ENCODE measurements around the gene C14orf119. TPM values are rescaled to one million over a fixed set of nuclear protein-coding genes. Genes with fewer than 3 reads are reported as not detected.

Gene C14orf119
- total RNA-seq, 1 experiment from 2014 or later = 39.6 TPM

DNA sequence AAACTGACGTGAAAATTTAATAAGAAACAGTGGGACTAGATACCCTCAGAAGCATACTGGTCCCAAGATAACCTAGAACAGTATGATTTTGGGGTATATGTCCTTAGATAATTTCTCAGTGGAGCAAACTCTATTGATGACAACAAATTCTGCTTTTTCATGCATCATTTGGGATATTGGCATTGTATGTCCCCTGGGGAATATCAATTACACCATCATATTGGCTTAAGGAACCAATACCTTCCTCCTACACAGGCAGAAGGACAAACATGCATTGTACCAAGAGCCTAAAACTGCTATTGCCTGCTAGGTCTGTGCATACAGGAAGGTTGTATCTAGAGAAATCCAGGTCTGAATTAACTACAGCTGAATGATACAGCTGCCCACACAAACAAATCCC, 20.4 kb upstream of the C14orf119 start:
- Mint-ChIP-seq H3K4me3 (ENCODE audit: unreplicated experiment) (no peak overlapping the region), H3K27me3 (ENCODE audit: insufficient read depth, unreplicated experiment) (no peaks in the 10 kb centered on the region), H3K27ac (ENCODE audit: low read depth, unreplicated experiment) (no peak overlapping the region), H3K4me1 (ENCODE audit: insufficient read depth, unreplicated experiment) (peaks cover 34% of the 10 kb centered on the region), H3K36me3 (ENCODE audit: insufficient read depth, unreplicated experiment) (peaks cover 90% of the 10 kb centered on the region), H3K9me3 (ENCODE audit: unreplicated experiment) (no peaks in the 10 kb centered on the region)
- ChIA-PET CTCF (interaction anchor here (0.6 to 7.7 kb wide), 8 partner anchors 14 to 305 kb away, joined by 3 to 105 read pairs (median 4); partner anchors contain the start of genes ACIN1 and C14orf119), POLR2A (interaction anchor here (0.6 to 1.2 kb wide), 3 partner anchors 13 to 189 kb away, joined by 4 to 5 read pairs (median 4); partner anchors contain the start of genes ACIN1 and C14orf119)
- no peak for DNase-seq (ENCODE audit: unreplicated experiment)
- intact Hi-C loops (cut with micrococcal nuclease) = loop anchor here (5.0 kb wide), 1 partner anchor 112 kb away; no protein-coding TSS in a partner anchor
- TF ChIP-seq, protein P1, sequence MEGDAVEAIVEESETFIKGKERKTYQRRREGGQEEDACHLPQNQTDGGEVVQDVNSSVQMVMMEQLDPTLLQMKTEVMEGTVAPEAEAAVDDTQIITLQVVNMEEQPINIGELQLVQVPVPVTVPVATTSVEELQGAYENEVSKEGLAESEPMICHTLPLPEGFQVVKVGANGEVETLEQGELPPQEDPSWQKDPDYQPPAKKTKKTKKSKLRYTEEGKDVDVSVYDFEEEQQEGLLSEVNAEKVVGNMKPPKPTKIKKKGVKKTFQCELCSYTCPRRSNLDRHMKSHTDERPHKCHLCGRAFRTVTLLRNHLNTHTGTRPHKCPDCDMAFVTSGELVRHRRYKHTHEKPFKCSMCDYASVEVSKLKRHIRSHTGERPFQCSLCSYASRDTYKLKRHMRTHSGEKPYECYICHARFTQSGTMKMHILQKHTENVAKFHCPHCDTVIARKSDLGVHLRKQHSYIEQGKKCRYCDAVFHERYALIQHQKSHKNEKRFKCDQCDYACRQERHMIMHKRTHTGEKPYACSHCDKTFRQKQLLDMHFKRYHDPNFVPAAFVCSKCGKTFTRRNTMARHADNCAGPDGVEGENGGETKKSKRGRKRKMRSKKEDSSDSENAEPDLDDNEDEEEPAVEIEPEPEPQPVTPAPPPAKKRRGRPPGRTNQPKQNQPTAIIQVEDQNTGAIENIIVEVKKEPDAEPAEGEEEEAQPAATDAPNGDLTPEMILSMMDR (IDR thresholded peaks at IDR 0.05; ENCODE audit: unreplicated experiment) = no peak
- no TSS peak for BruUV-seq (replicated peaks)

DNA sequence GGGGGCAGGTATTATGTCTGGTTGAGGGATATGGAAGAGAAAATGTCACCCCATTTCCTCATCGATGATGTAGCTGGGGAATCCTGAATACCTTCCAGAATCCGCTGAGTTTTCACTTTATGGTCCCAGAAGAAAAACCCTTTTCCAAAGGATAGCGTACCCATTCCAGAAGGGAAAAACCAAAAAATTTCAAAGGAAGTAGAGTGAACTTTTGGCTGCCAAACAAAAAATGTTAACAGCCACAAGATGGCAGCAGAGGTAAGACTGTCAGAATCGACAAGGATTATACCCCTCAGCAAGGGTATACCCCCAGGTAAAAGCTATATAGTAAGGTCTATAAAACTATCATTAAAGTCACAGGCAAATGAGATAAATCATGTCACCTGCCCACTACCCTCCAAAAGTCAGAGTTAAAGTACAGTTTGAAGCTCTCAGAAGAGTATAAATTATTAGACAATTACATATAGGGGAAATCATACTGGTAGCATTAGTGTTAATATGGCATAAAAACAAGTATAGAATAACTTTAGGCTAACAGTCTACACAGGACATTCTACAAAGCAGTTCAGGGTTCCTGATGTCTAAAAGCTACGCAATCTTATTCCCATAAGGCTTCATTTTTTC, 18.4 kb upstream of the C14orf119 start:
- Mint-ChIP-seq H3K9me3 (ENCODE audit: unreplicated experiment) (no peaks in the 10 kb centered on the region), H3K4me1 (ENCODE audit: insufficient read depth, unreplicated experiment) (peaks cover 30% of the 10 kb centered on the region), H3K27ac (ENCODE audit: low read depth, unreplicated experiment) (no peak overlapping the region), H3K36me3 (ENCODE audit: insufficient read depth, unreplicated experiment) (peaks cover 98% of the 10 kb centered on the region), H3K27me3 (ENCODE audit: insufficient read depth, unreplicated experiment) (no peaks in the 10 kb centered on the region), H3K4me3 (ENCODE audit: unreplicated experiment) (no peak overlapping the region)
- peak; percentile 48 for DNase-seq (ENCODE audit: unreplicated experiment)
- TF ChIP-seq, protein P1 (IDR thresholded peaks at IDR 0.05; ENCODE audit: unreplicated experiment) = peak; percentile 55
- CTCF ChIA-PET = interaction anchor here (0.6 to 8.5 kb wide), 43 partner anchors 10 to 751 kb away, joined by 3 to 110 read pairs (median 4); partner anchors contain the start of genes ACIN1, C14orf119, CDH24 and SLC7A8
- POLR2A ChIA-PET = interaction anchor here (0.7 to 3.6 kb wide), 7 partner anchors 14 to 148 kb away, joined by 3 to 74 read pairs (median 4); partner anchors contain the start of genes ACIN1, AJUBA, C14orf119 and PRMT5
- no TSS peak for BruUV-seq (replicated peaks)
- intact Hi-C loops (cut with micrococcal nuclease) = loop anchor here (2.0 to 5.0 kb wide), 2 partner anchors 32 to 110 kb away; no protein-coding TSS in a partner anchor

DNA sequence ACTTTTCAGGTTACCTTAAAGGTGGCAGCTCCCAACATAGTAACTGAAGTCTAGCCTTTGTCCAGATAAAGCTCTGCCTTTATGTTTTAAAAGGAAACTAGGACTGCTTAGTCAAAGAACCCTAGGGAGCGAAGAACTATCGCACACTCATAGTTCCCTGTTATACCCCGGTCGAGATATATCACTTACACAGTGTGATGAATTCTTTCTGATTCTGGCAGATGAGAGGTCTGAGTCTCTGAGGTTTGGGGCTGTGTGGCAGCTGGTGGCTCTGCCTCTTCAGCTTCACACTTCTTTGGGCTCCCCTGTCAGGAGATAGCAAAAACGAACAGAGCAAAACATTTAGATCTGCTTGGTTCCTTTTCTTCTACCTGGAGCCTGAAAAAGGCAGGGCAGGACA, 17.3 kb upstream of the C14orf119 start:
- no TSS peak for BruUV-seq (replicated peaks)
- Mint-ChIP-seq H3K36me3 (ENCODE audit: insufficient read depth, unreplicated experiment) (peaks cover 96% of the 10 kb centered on the region), H3K27me3 (ENCODE audit: insufficient read depth, unreplicated experiment) (no peaks in the 10 kb centered on the region), H3K9me3 (ENCODE audit: unreplicated experiment) (no peaks in the 10 kb centered on the region), H3K4me3 (ENCODE audit: unreplicated experiment) (no peak overlapping the region), H3K4me1 (ENCODE audit: insufficient read depth, unreplicated experiment) (peaks cover 25% of the 10 kb centered on the region), H3K27ac (ENCODE audit: low read depth, unreplicated experiment) (peak overlapping the region; percentile 42)
- no peak for DNase-seq (ENCODE audit: unreplicated experiment)
- ChIA-PET POLR2A (interaction anchor here (0.6 to 3.6 kb wide), 10 partner anchors 8 to 149 kb away, joined by 3 to 74 read pairs (median 4); partner anchors contain the start of genes ACIN1, C14orf119, PRMT5 and SLC7A8), CTCF (interaction anchor here (0.5 to 8.5 kb wide), 22 partner anchors 11 to 226 kb away, joined by 3 to 110 read pairs (median 6); partner anchors contain the start of genes ACIN1, C14orf119, CDH24 and SLC7A8)
- TF ChIP-seq, protein P1 (IDR thresholded peaks at IDR 0.05; ENCODE audit: unreplicated experiment) = no peak
- intact Hi-C loops (cut with micrococcal nuclease) = loop anchor here (2.0 to 5.0 kb wide), 3 partner anchors 17 to 109 kb away; partner anchors contain the start of genes ACIN1 and C14orf119

DNA sequence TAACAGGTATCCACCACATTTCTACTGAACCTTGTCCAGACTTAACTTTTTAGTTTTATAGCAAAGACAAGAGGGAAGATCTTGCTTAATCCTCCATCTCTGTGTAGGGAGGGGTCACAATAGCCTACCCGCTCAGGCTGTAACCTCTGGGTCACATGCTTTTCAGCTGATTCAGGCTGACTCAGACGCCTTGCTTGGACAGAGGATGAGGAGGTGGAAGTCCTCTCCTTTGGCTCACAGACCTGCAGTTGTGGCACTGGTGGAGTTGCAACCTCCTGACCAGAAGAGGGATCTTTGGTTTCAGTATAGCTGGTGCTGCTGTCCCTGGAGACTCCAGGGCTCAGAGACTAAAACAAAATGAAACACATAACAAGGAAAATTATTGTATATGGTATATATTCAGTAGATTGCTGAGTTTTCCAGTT, 16.6 kb upstream of the C14orf119 start:
- Mint-ChIP-seq H3K27me3 (ENCODE audit: insufficient read depth, unreplicated experiment) (no peaks in the 10 kb centered on the region), H3K36me3 (ENCODE audit: insufficient read depth, unreplicated experiment) (peaks cover 96% of the 10 kb centered on the region), H3K4me1 (ENCODE audit: insufficient read depth, unreplicated experiment) (peaks cover 25% of the 10 kb centered on the region), H3K27ac (ENCODE audit: low read depth, unreplicated experiment) (peak overlapping the region; percentile 49), H3K4me3 (ENCODE audit: unreplicated experiment) (no peak overlapping the region), H3K9me3 (ENCODE audit: unreplicated experiment) (no peaks in the 10 kb centered on the region)
- peak; percentile 92 for DNase-seq (ENCODE audit: unreplicated experiment)
- ChIA-PET CTCF (interaction anchor here (0.5 to 8.5 kb wide), 13 partner anchors 10 to 228 kb away, joined by 4 to 110 read pairs (median 14); partner anchors contain the start of genes ACIN1, C14orf119 and CDH24), POLR2A (interaction anchor here (0.7 to 3.6 kb wide), 7 partner anchors 9 to 123 kb away, joined by 3 to 74 read pairs (median 3); partner anchors contain the start of genes ACIN1 and C14orf119)
- intact Hi-C loops (cut with micrococcal nuclease) = loop anchor here (2.0 to 5.0 kb wide), 2 partner anchors 16 to 109 kb away; partner anchors contain the start of genes ACIN1 and C14orf119
- no TSS peak for BruUV-seq (replicated peaks)
- TF ChIP-seq, protein P1 (IDR thresholded peaks at IDR 0.05; ENCODE audit: unreplicated experiment) = no peak

Measured in MCF 10A (cell line).